Lower leg skin (tissue), 4 donors: ENCODE data around the gene HTR7. TPM values are rescaled to one million over a fixed set of nuclear protein-coding genes. Genes with fewer than 3 reads are reported as not detected.

ENCODE experiments used
- DNase-seq, 2 donors: peaks; one replicate each; pipeline ENCODE4 v3.0.0-alpha.2; 2019; ENCODE audit warnings: low spot score in 2 of 2
- H3K4me3 ChIP-seq: fragments of 200-600 bp; sonication (generic); 2 replicates; pipeline ENCODE4 v1.5.1; 2017; ENCODE audit warnings: mild to moderate bottlenecking, low read depth; ENCODE audit not compliant: poor library complexity, severe bottlenecking
- CTCF ChIP-seq, 3 donors: fragments of 450-650 bp; IDR thresholded peaks; one replicate each; pipeline ENCODE4 v1.5.1; 2016; ENCODE audit warnings: antibody characterized with exemption in 3 of 3, mild to moderate bottlenecking in 3 of 3, moderate library complexity in 2 of 3
- POLR2A ChIP-seq, 2 donors: fragments of 450-650 bp; IDR thresholded peaks; one replicate each; pipeline ENCODE4 v1.6.1; 2016 to 2017; ENCODE audit warnings: antibody characterized with exemption in 2 of 2, mild to moderate bottlenecking in 1 of 2, moderate library complexity in 1 of 2
- WGBS, 2 donors: methylation state at CpG; one replicate each; pipeline ENCODE4 v1.1.5; 2018; 5-methylcytosine and 5-hydroxymethylcytosine counted together
- intact Hi-C: fragments of 100-400 bp; cut with DNase I; formaldehyde crosslinking; loops from one replicate; pipeline ENCODE4 v1.15.0; 2023; ENCODE audit warnings: low total_unique reads
- total RNA-seq, 4 donors: library from RNA; depleted of rRNA; stranded (reverse); fragments of >200 nt; gene quantifications; one replicate each; pipeline ENCODE4 v1.1.0, GENCODE V29; 2016

Gene HTR7
- total RNA-seq, 4 donors from 2014 or later = 0.08 to 0.94 (median 0.45) TPM

GRCh38 chr10:90846746-90847145 lies 11.1 kb downstream of the HTR7 start:
- DNase-seq = no peak
- intact Hi-C loops = no loop called here
- TF ChIP-seq POLR2A (IDR thresholded peaks at IDR 0.05) (no peak), CTCF (IDR thresholded peaks at IDR 0.05) (no peak)
- 77 to 79% methylated on average over 1 of the region's 1 CpG for WGBS, 2 donors
- no peak overlapping the region for H3K4me3 ChIP-seq

GRCh38 chr10:90845726-90846125 lies 12.1 kb downstream of the HTR7 start:
- DNase-seq = no peak
- H3K4me3 ChIP-seq = no peak overlapping the region
- TF ChIP-seq POLR2A (IDR thresholded peaks at IDR 0.05) (no peak), CTCF (IDR thresholded peaks at IDR 0.05) (no peak)
- WGBS, 2 donors = 82 to 85% methylated on average over 3 of the region's 3 CpGs
- intact Hi-C loops = no loop called here

GRCh38 chr10:90842725-90843124 lies 15.1 kb downstream of the HTR7 start:
- no peak for TF ChIP-seq CTCF (IDR thresholded peaks at IDR 0.05)
- TF ChIP-seq POLR2A (IDR thresholded peaks at IDR 0.05) = no peak
- intact Hi-C loops = no loop called here
- DNase-seq = no peak
- no peak overlapping the region for H3K4me3 ChIP-seq
- WGBS, 2 donors = 75 to 84% methylated on average over 1 of the region's 1 CpG

GRCh38 chr10:90837486-90837885 lies 20.4 kb downstream of the HTR7 start:
- WGBS, 2 donors = 57 to 62% methylated on average over 1 of the region's 1 CpG
- intact Hi-C loops = no loop called here
- TF ChIP-seq POLR2A (IDR thresholded peaks at IDR 0.05) (no peak), CTCF (IDR thresholded peaks at IDR 0.05) (no peak)
- H3K4me3 ChIP-seq = no peak overlapping the region
- DNase-seq = no peak

GRCh38 chr10:90834326-90834725 lies 23.5 kb downstream of the HTR7 start:
- TF ChIP-seq CTCF (IDR thresholded peaks at IDR 0.05) = no peak
- no peak for TF ChIP-seq POLR2A (IDR thresholded peaks at IDR 0.05)
- intact Hi-C loops = no loop called here
- H3K4me3 ChIP-seq = no peak overlapping the region
- DNase-seq = no peak
- 71 to 73% methylated on average over 3 of the region's 3 CpGs for WGBS, 2 donors

- TF ChIP-seq CTCF (IDR thresholded peaks at IDR 0.05) (no peak), POLR2A (IDR thresholded peaks at IDR 0.05) (no peak)
- 89 to 93% methylated on average over 12 to 13 of the region's 17 CpGs for WGBS, 2 donors
- intact Hi-C loops = no loop called here
- H3K4me3 ChIP-seq = no peak overlapping the region
- DNase-seq = no peak
These were observed 25.7 kb downstream of the HTR7 start for GRCh38 chr10:90832111-90832510.
